NT2/D1 (cell line): ENCODE measurements around the gene MRLN.

Experiments used
- SUZ12 ChIP-seq: IDR thresholded peaks from 2 replicates; pipeline ENCODE4 v1.6.1; 2011; ENCODE audit not compliant: insufficient read length, insufficient read depth; ENCODE audit errors: extremely low read depth
- YY1 ChIP-seq: IDR thresholded peaks from 2 replicates; pipeline ENCODE4 v1.6.1; 2011; ENCODE audit not compliant: insufficient read length, insufficient read depth

DNA sequence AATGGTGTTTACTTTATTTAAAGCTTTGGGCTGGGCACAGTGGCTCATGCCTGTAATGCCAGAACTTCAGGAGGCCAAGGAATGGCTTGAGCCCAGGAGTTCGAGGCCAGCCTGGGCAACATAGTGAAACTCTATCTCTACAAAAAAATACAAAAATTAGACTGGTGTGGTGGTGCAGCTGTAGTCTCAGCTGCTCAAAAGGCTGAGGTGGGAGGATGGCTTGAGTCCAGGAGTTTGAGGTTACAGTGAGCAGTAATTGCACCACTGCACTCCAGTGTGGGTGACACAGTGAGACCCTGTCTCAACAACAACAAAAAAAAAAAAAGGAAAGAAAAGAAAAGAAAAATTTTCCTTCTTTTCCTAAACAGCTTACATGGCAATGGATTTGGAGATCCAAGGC, 65.6 kb downstream of the MRLN start:
- TF ChIP-seq SUZ12 (no peak), YY1 (no peak)
